GM12872 (cell line): ENCODE measurements around the gene BAG3.

Experiments
- CTCF ChIP-seq: IDR thresholded peaks from 3 replicates; pipeline ENCODE4 v1.5.1; 2011; ENCODE audit warnings: low read depth, mild to moderate bottlenecking, low read length, moderate library complexity; ENCODE audit not compliant: insufficient read depth

Gene BAG3

GRCh38 chr10:119663866-119664698, 12.9 kb downstream of the BAG3 start:
- TF ChIP-seq CTCF: no peak

GRCh38 chr10:119665901-119666708, 14.9 kb downstream of the BAG3 start:
- TF ChIP-seq CTCF: no peak

- TF ChIP-seq CTCF: no peak
These were observed 15.5 kb downstream of the BAG3 start for GRCh38 chr10:119666709-119667004.

- no peak for TF ChIP-seq CTCF
These were observed 16.6 kb downstream of the BAG3 start for GRCh38 chr10:119667562-119668328.

- TF ChIP-seq CTCF: no peak
These were observed 17.3 kb downstream of the BAG3 start for GRCh38 chr10:119668461-119668860.

GRCh38 chr10:119669331-119669730, 18.2 kb downstream of the BAG3 start:
- TF ChIP-seq CTCF: no peak

GRCh38 chr10:119669975-119670640, 18.9 kb downstream of the BAG3 start:
- no peak for TF ChIP-seq CTCF
